H1 (cell line): ENCODE data around the gene CACNA2D1. TPM values are rescaled to one million over a fixed set of nuclear protein-coding genes. Genes with fewer than 3 reads are reported as not detected.

ENCODE experiments used
- CTCF ChIA-PET: fragments of 300-600 bp; sonication (Branson Sonifier 250); formaldehyde crosslinking; loops from one replicate; lab custom pipeline; 2021; ENCODE audit not compliant: partially characterized antibody; lab: Charles Lee
- POLR2A ChIA-PET: fragments of 300-600 bp; sonication (Branson Sonifier 250); formaldehyde crosslinking; loops from one replicate; lab custom pipeline; 2021; ENCODE audit warnings: inconsistent platforms; ENCODE audit not compliant: partially characterized antibody; lab: Charles Lee
- DNase-seq, 2 experiments: peaks; one replicate each; pipeline versions ENCODE4 v3.0.0 to v3.0.0-alpha.2; 2010 to 2022; ENCODE audit warnings: low spot score in 2 of 2, low read depth in 1 of 2, mixed read lengths in 1 of 2
- FAIRE-seq: peaks from 2 replicates; lab custom pipeline; 2011; peaks lifted over from hg19 to GRCh38; lab: Jason Lieb, UNC
- H2AFZ ChIP-seq: 2 replicates; pipeline ENCODE4 v1.8.1; 2012; ENCODE audit warnings: low read length, inconsistent platforms
- H2AK5ac ChIP-seq: 2 replicates; pipeline ENCODE4 v1.6.1; 2013; ENCODE audit warnings: low read depth, low read length
- H2BK120ac ChIP-seq: replicated peaks from 2 replicates; pipeline ENCODE3; 2013; ENCODE audit warnings: low read depth, low read length, inconsistent platforms
- H2BK12ac ChIP-seq: 2 replicates; pipeline ENCODE4 v1.6.1; 2013; ENCODE audit warnings: low read depth, low read length
- H2BK15ac ChIP-seq: 2 replicates; pipeline ENCODE4 v1.6.1; 2013; ENCODE audit warnings: low read length
- H2BK20ac ChIP-seq: 2 replicates; pipeline ENCODE4 v1.6.1; 2013; ENCODE audit warnings: low read length
- H2BK5ac ChIP-seq: 2 replicates; pipeline ENCODE4 v1.6.1; 2013; ENCODE audit warnings: low read depth, low read length
- H3K14ac ChIP-seq: 2 replicates; pipeline ENCODE4 v1.6.1; 2013; ENCODE audit warnings: inconsistent platforms; ENCODE audit not compliant: insufficient read length
- H3K18ac ChIP-seq: 2 replicates; pipeline ENCODE4 v1.6.1; 2013; ENCODE audit warnings: low read length; ENCODE audit errors: extremely low read depth
- H3K23ac ChIP-seq: 2 replicates; pipeline ENCODE4 v1.6.1; 2013; ENCODE audit warnings: inconsistent platforms; ENCODE audit not compliant: insufficient read length
- H3K23me2 ChIP-seq: 2 replicates; pipeline ENCODE4 v1.6.1; 2013; ENCODE audit warnings: low read depth, low read length
- H3K27ac ChIP-seq: 2 replicates; pipeline ENCODE4 v1.6.1; 2011; ENCODE audit warnings: low read depth, low read length, inconsistent platforms
- H3K27me3 ChIP-seq, 4 experiments: replicated peaks in 1 of 4; 1 replicate in 1 of 4; 2 replicates in 3 of 4; pipeline versions ENCODE4 v1.6.1 to v1.8.1; 2011 to 2013; ENCODE audit warnings: low read length in 3 of 4, mild to moderate bottlenecking in 3 of 4, inconsistent platforms in 2 of 4, mixed read lengths in 2 of 4, moderate library complexity in 1 of 4; ENCODE audit not compliant: control insufficient read depth in 3 of 4, insufficient read depth in 3 of 4; ENCODE audit errors: extremely low read depth in 1 of 4
- H3K36me3 ChIP-seq, 4 experiments: 2 replicates each; pipeline versions ENCODE4 v1.6.1 to v1.8.1; 2011 to 2013; ENCODE audit warnings: mild to moderate bottlenecking in 4 of 4, low read length in 3 of 4, moderate library complexity in 2 of 4, control low read depth in 1 of 4, inconsistent platforms in 1 of 4; ENCODE audit not compliant: insufficient read depth in 4 of 4, control insufficient read depth in 2 of 4
- H3K4ac ChIP-seq: replicated peaks from 2 replicates; pipeline ENCODE3; 2013; ENCODE audit warnings: low read length, low read depth, mixed read lengths, inconsistent platforms; ENCODE audit not compliant: insufficient read length
- H3K4me1 ChIP-seq, 4 experiments: replicated peaks in 1 of 4; 1 replicate in 1 of 4; 2 replicates in 3 of 4; pipeline versions ENCODE4 v1.6.1 to v1.8.1; 2011 to 2013; ENCODE audit warnings: low read length in 3 of 4, inconsistent platforms in 2 of 4, mixed read lengths in 1 of 4; ENCODE audit not compliant: insufficient read depth in 4 of 4, control insufficient read depth in 3 of 4
- H3K4me2 ChIP-seq, 2 experiments: 2 replicates each; pipeline versions ENCODE4 v1.6.1 to v1.8.1; 2011 to 2013; ENCODE audit warnings: low read depth in 2 of 2, low read length in 2 of 2, control low read depth in 1 of 2, inconsistent platforms in 1 of 2, mild to moderate bottlenecking in 1 of 2; ENCODE audit not compliant: insufficient read depth in 1 of 2
- H3K4me3 ChIP-seq, 4 experiments: fragments of 200-600, 300-600 bp in 1 of 4; sonication (generic), shearing (Covaris generic), sonication (Bioruptor Twin) in 1 of 4; 2 replicates each; pipeline versions ENCODE4 v1.5.1 to v1.8.1; 2011 to 2016; ENCODE audit warnings: low read length in 4 of 4, low read depth in 3 of 4, control low read depth in 2 of 4, inconsistent platforms in 2 of 4, mild to moderate bottlenecking in 2 of 4, mixed read lengths in 1 of 4, moderate library complexity in 1 of 4; ENCODE audit not compliant: insufficient read depth in 2 of 4; ENCODE audit errors: extremely low read depth in 1 of 4
- H3K56ac ChIP-seq: replicated peaks from 2 replicates; pipeline ENCODE3; 2013; ENCODE audit warnings: low read depth, mild to moderate bottlenecking, mixed read lengths, low read length, inconsistent platforms; ENCODE audit not compliant: insufficient read length
- H3K79me1 ChIP-seq: 2 replicates; pipeline ENCODE4 v1.6.1; 2013; ENCODE audit warnings: low read depth, low read length, control low read depth
- H3K79me2 ChIP-seq, 2 experiments: 2 replicates each; pipeline versions ENCODE4 v1.6.1 to v1.8.1; 2012 to 2013; ENCODE audit warnings: low read length in 2 of 2, mild to moderate bottlenecking in 2 of 2, inconsistent platforms in 1 of 2; ENCODE audit not compliant: insufficient read depth in 2 of 2, control insufficient read depth in 1 of 2
- H3K9ac ChIP-seq, 4 experiments: replicated peaks in 1 of 4; 1 replicate in 1 of 4; 2 replicates in 3 of 4; pipeline versions ENCODE4 v1.6.1 to v1.8.1; 2011 to 2013; ENCODE audit warnings: low read depth in 3 of 4, low read length in 3 of 4, control low read depth in 2 of 4, mild to moderate bottlenecking in 2 of 4, moderate library complexity in 2 of 4, inconsistent platforms in 1 of 4; ENCODE audit errors: extremely low read depth in 1 of 4
- H3K9me3 ChIP-seq, 2 experiments: 2 replicates each; pipeline versions ENCODE4 v1.6.1 to v1.8.1; 2012 to 2013; ENCODE audit warnings: mild to moderate bottlenecking in 2 of 2, moderate library complexity in 2 of 2, control low read depth in 1 of 2, inconsistent platforms in 1 of 2, low read depth in 1 of 2, low read length in 1 of 2, mixed read lengths in 1 of 2; ENCODE audit not compliant: insufficient read depth in 2 of 2
- H4K20me1 ChIP-seq, 2 experiments: replicated peaks in 1 of 2; 2 replicates each; pipeline versions ENCODE3 to v1.8.1; 2011 to 2013; ENCODE audit warnings: inconsistent platforms in 2 of 2, low read length in 2 of 2, mild to moderate bottlenecking in 1 of 2; ENCODE audit not compliant: insufficient read depth in 2 of 2, control insufficient read depth in 1 of 2
- H4K5ac ChIP-seq: 2 replicates; pipeline ENCODE4 v1.6.1; 2013; ENCODE audit warnings: low read length, low read depth, mixed read lengths, inconsistent platforms; ENCODE audit not compliant: insufficient read length
- H4K8ac ChIP-seq: 2 replicates; pipeline ENCODE4 v1.8.0; 2013; ENCODE audit warnings: mild to moderate bottlenecking, moderate library complexity, low read length, inconsistent platforms; ENCODE audit not compliant: insufficient read depth; ENCODE audit errors: extremely low read depth
- H4K91ac ChIP-seq: replicated peaks from 2 replicates; pipeline ENCODE3; 2013; ENCODE audit warnings: low read length, mixed read lengths, inconsistent platforms; ENCODE audit not compliant: insufficient read length
- ATF3 ChIP-seq: IDR thresholded peaks from 2 replicates; pipeline ENCODE4 v1.6.1; 2011; ENCODE audit warnings: low read depth, mild to moderate bottlenecking, low read length; ENCODE audit not compliant: insufficient read depth
- BCL11A ChIP-seq, 2 experiments: IDR thresholded peaks; one replicate each; pipeline ENCODE4 v1.6.1; 2011; ENCODE audit warnings: low read depth in 2 of 2, low read length in 2 of 2, mild to moderate bottlenecking in 2 of 2
- CBX5 ChIP-seq: fragments of 300-800, 300-1000 bp; sonication (generic); IDR thresholded peaks from 2 replicates; pipeline ENCODE4 v1.7.1; 2016; ENCODE audit warnings: antibody characterized with exemption, low read length, low read depth
- HDAC2 ChIP-seq, 2 experiments: fragments of 300-600 bp in 1 of 2; sonication (generic) in 1 of 2; IDR thresholded peaks; 2 replicates each; pipeline ENCODE4 v1.6.1; 2011 to 2012; ENCODE audit warnings: low read depth in 2 of 2, low read length in 2 of 2, mild to moderate bottlenecking in 2 of 2, moderate library complexity in 2 of 2, borderline replicate concordance in 1 of 2, inconsistent platforms in 1 of 2
- JUN ChIP-seq: IDR thresholded peaks from 2 replicates; pipeline ENCODE4 v1.6.1; 2011; ENCODE audit warnings: low read depth, mild to moderate bottlenecking, improper control_type of control experiment, low read length
- NANOG ChIP-seq: IDR thresholded peaks from 2 replicates; pipeline ENCODE4 v1.6.1; 2011; ENCODE audit warnings: low read length, low read depth, mild to moderate bottlenecking, inconsistent platforms; ENCODE audit not compliant: insufficient read depth, poor library complexity, severe bottlenecking
- POU5F1 ChIP-seq: IDR thresholded peaks from 2 replicates; pipeline ENCODE4 v1.6.1; 2011; ENCODE audit warnings: low read depth, mild to moderate bottlenecking, low read length, moderate library complexity
- RAD21 ChIP-seq, 2 experiments: IDR thresholded peaks in 1 of 2; conservative IDR thresholded peaks in 1 of 2; 2 replicates each; pipeline ENCODE4 v1.6.1; 2011; ENCODE audit warnings: low read depth in 2 of 2, low read length in 2 of 2, improper control_type of control experiment in 1 of 2, inconsistent platforms in 1 of 2, mild to moderate bottlenecking in 1 of 2, moderate library complexity in 1 of 2
- RBBP5 ChIP-seq: IDR thresholded peaks from 2 replicates; pipeline ENCODE4 v1.7.1; 2012; ENCODE audit warnings: low read depth, mild to moderate bottlenecking, inconsistent platforms, low read length, moderate library complexity, borderline replicate concordance
- RNF2 ChIP-seq: fragments of 200-900, 300-1000 bp; sonication (generic); IDR thresholded peaks from 2 replicates; pipeline ENCODE4 v1.7.1; 2016; ENCODE audit warnings: borderline replicate concordance, low read depth, mild to moderate bottlenecking, antibody characterized with exemption, low read length; ENCODE audit not compliant: poor library complexity, severe bottlenecking; ENCODE audit errors: missing control alignments
- SIN3A ChIP-seq, 2 experiments: IDR thresholded peaks in 1 of 2; conservative IDR thresholded peaks in 1 of 2; 2 replicates each; pipeline ENCODE4 v1.6.1; 2011 to 2012; ENCODE audit warnings: low read length in 2 of 2, improper control_type of control experiment in 1 of 2, low read depth in 1 of 2, mild to moderate bottlenecking in 1 of 2
- SUZ12 ChIP-seq: fragments of 200-600 bp; sonication (generic); IDR thresholded peaks from 2 replicates; pipeline ENCODE4 v1.6.1; 2012; ENCODE audit warnings: mild to moderate bottlenecking, inconsistent platforms, low read length, moderate library complexity, mixed read lengths
- WGBS, 2 experiments: shearing (Covaris generic) in 1 of 2; methylation state at CpG; one replicate each; pipeline versions ENCODE4 v1.1.6 to v1.1.7; 2013 to 2015; ENCODE audit warnings: low lambda C conversion rate in 2 of 2, mixed read lengths in 2 of 2, inconsistent platforms in 1 of 2, low coverage in 1 of 2, missing lambda C conversion rate in 1 of 2; ENCODE audit not compliant: insufficient replicate concordance in 2 of 2, insufficient coverage in 1 of 2, insufficient read length in 1 of 2; ENCODE audit errors: extremely low coverage in 1 of 2, missing lambda C conversion rate in 1 of 2; 5-methylcytosine and 5-hydroxymethylcytosine counted together
- polyA plus RNA-seq, 7 experiments: library from polyadenylated mRNA; depleted of rRNA in 3 of 7; stranded (reverse) in 5 of 7; unstranded in 2 of 7; fragments of >200 nt in 5 of 7; fragments of 200-250 nt in 2 of 7; gene quantifications; 1 replicate in 5 of 7; 2 replicates in 1 of 7; 4 replicates in 1 of 7; pipeline versions ENCODE4 v1.2.1 to v1.2.3, GENCODE V29; 2011 to 2013; ENCODE audit warnings: missing spikeins in 2 of 7, mixed read lengths in 2 of 7
- total RNA-seq: library from RNA; stranded (reverse); fragmentation: NEBNext Ultra II Directional; extraction: Animal tissue kit (Norgen Biotek cat#: 25700); gene quantifications from 2 replicates; pipeline ENCODE4 v1.2.1, GENCODE V29; 2021

The CACNA2D1 gene
- total and polyA plus RNA-seq, 2 of the 8 experiments (the other 6 are each of a cell fraction or from before 2014, with no cell fraction given) = 4.3 to 27.3 TPM

DNA sequence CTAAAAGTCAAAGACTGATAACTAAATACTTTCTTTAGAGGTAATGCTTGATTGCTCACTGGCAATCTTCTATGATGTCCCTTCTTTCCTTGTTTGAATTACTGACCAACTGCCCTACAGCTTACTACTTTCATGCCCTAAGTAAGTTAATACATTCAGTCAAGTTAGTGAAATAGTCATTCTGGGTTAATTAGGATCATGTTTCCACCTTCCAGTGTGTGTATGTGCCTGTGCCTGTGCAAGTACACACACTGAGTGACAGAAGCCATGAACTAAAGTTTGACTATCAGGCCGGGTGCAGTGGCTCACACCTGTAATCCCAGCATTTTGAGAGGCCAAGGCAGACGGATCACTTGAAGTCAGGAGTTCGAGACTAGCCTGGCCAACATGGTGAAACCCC, 187.9 kb downstream of the CACNA2D1 start:
- Histone ChIP-seq H3K9me3 (no peaks in the 10 kb centered on the region), H2BK15ac (no peak overlapping the region), H3K4ac (no peak overlapping the region), H3K14ac (no peak overlapping the region), H2AK5ac (no peak overlapping the region), H2BK5ac (no peak overlapping the region), H2BK20ac (no peak overlapping the region), H2BK12ac (no peak overlapping the region), H4K5ac (no peak overlapping the region), H3K4me3 (no peak overlapping the region), H2AFZ (no peak overlapping the region), H3K4me1 (no peaks in the 10 kb centered on the region), H3K27me3 (no peaks in the 10 kb centered on the region), H3K9ac (no peak overlapping the region), H2BK120ac (no peak overlapping the region), H4K91ac (no peak overlapping the region), H3K27ac (no peak overlapping the region), H3K36me3 (no peaks in the 10 kb centered on the region), H3K4me2 (no peak overlapping the region), H3K56ac (no peak overlapping the region), H3K18ac (no peak overlapping the region), H4K20me1 (no peaks in the 10 kb centered on the region), H3K23me2 (no peaks in the 10 kb centered on the region), H3K79me2 (0 out of 4 replicates have a peak, but pooled peaks cover 0 to 2% of the 10 kb centered on the region in 2 experiments), H3K23ac (no peak overlapping the region), H3K79me1 (no peaks in the 10 kb centered on the region), H4K8ac (no peak overlapping the region; the same call in 1 of the 2 replicates)
- CTCF ChIA-PET = interaction anchor here (1.1 to 2.1 kb wide), 2 partner anchors 14 to 50 kb away, joined by 3 to 5 read pairs; no protein-coding TSS in a partner anchor
- 100% methylated on average over 3 of the region's 3 CpGs; no CpG with 5 or more reads in 1 of the 2 experiments for WGBS, 2 experiments
- DNase-seq (no peak), FAIRE-seq (no peak)
- POLR2A ChIA-PET = no interaction called here
- no peak for TF ChIP-seq SUZ12
- no peak for TF ChIP-seq RAD21 (IDR thresholded peaks at IDR 0.05 in 1 of 2, conservative IDR thresholded peaks at IDR 0.05 in 1 of 2; ENCODE audit: low read depth in 2 of 2, low read length in 2 of 2)
- no peak for TF ChIP-seq ATF3
- no peak for TF ChIP-seq JUN
- TF ChIP-seq CBX5 = no peak
- no peak for TF ChIP-seq SIN3A (conservative IDR thresholded peaks at IDR 0.05 in 1 of 2, IDR thresholded peaks at IDR 0.05 in 1 of 2; ENCODE audit: low read depth in 1 of 2, low read length in 2 of 2)
- no peak for TF ChIP-seq NANOG
- TF ChIP-seq BCL11A (IDR thresholded peaks at IDR 0.05; ENCODE audit: low read depth in 2 of 2, low read length in 2 of 2) = no peak
- TF ChIP-seq POU5F1 = no peak
- TF ChIP-seq RNF2 = no peak
- no peak for TF ChIP-seq HDAC2 (IDR thresholded peaks at IDR 0.05; ENCODE audit: borderline replicate concordance in 1 of 2, low read depth in 2 of 2, low read length in 2 of 2)
- TF ChIP-seq RBBP5 = no peak
